CD14-positive monocyte (primary cell): ENCODE data around the gene TNIP3. TPM values are rescaled to one million over a fixed set of nuclear protein-coding genes. Genes with fewer than 3 reads are reported as not detected.

ENCODE experiments used
- DNase-seq, 3 donors: peaks; one replicate each; pipeline ENCODE4 v3.0.0-alpha.2; 2011 to 2022
- H2AFZ ChIP-seq: 2 replicates; pipeline ENCODE4 v1.6.0; 2012; ENCODE audit warnings: mild to moderate bottlenecking, low read depth, low read length, inconsistent platforms; ENCODE audit not compliant: insufficient read depth, poor library complexity, severe bottlenecking
- H3K27ac ChIP-seq, 2 donors: 1 replicate in 1 of 2; 2 replicates in 1 of 2; pipeline ENCODE4 v1.5.1; 2012 to 2013; ENCODE audit warnings: low read length in 2 of 2, control low read depth in 1 of 2, inconsistent platforms in 1 of 2, low read depth in 1 of 2, mild to moderate bottlenecking in 1 of 2
- H3K27me3 ChIP-seq, 2 donors: one replicate each; pipeline versions ENCODE4 v1.6.0 to v1.6.1; 2011 to 2013; ENCODE audit warnings: low read length in 2 of 2; ENCODE audit not compliant: control insufficient read depth in 2 of 2, insufficient read depth in 2 of 2
- H3K36me3 ChIP-seq, 2 donors: replicated peaks in 1 of 2; 1 replicate in 1 of 2; 2 replicates in 1 of 2; pipeline versions ENCODE4 v1.5.1 to v1.6.1; 2012 to 2013; ENCODE audit warnings: low read length in 2 of 2, control low read depth in 1 of 2, inconsistent platforms in 1 of 2, mild to moderate bottlenecking in 1 of 2; ENCODE audit not compliant: insufficient read depth in 2 of 2, control insufficient read depth in 1 of 2
- H3K4me1 ChIP-seq, 2 donors: 1 replicate in 1 of 2; 2 replicates in 1 of 2; pipeline versions ENCODE4 v1.5.1 to v1.6.1; 2012 to 2013; ENCODE audit warnings: low read length in 2 of 2, control low read depth in 1 of 2, inconsistent platforms in 1 of 2, mild to moderate bottlenecking in 1 of 2, moderate library complexity in 1 of 2; ENCODE audit not compliant: insufficient read depth in 2 of 2, control insufficient read depth in 1 of 2
- H3K4me2 ChIP-seq: replicated peaks from 2 replicates; pipeline ENCODE3; 2012; ENCODE audit warnings: low read length, moderate library complexity, mild to moderate bottlenecking; ENCODE audit not compliant: poor library complexity, severe bottlenecking; ENCODE audit errors: extremely low read depth
- H3K4me3 ChIP-seq, 3 experiments: fragments of 200-600 bp in 1 of 3; sonication (generic) in 1 of 3; replicated peaks in 1 of 3; 1 replicate in 2 of 3; 2 replicates in 1 of 3; pipeline ENCODE4 v1.5.1; 2011 to 2013; ENCODE audit warnings: low read length in 3 of 3, mild to moderate bottlenecking in 3 of 3, control low read depth in 2 of 3, low read depth in 2 of 3, inconsistent platforms in 1 of 3, moderate library complexity in 1 of 3
- H3K79me2 ChIP-seq: 2 replicates; pipeline ENCODE4 v1.6.0; 2012; ENCODE audit warnings: mild to moderate bottlenecking, control low read depth, inconsistent platforms, low read length, moderate library complexity; ENCODE audit not compliant: insufficient read depth
- H3K9ac ChIP-seq: 2 replicates; pipeline ENCODE4 v1.6.0; 2017; ENCODE audit warnings: low read length, mild to moderate bottlenecking; ENCODE audit not compliant: insufficient read depth, poor library complexity, severe bottlenecking
- H3K9me3 ChIP-seq, 2 donors: replicated peaks in 1 of 2; 1 replicate in 1 of 2; 2 replicates in 1 of 2; pipeline versions ENCODE4 v1.5.1 to v1.6.1; 2012 to 2013; ENCODE audit warnings: low read length in 2 of 2, control low read depth in 1 of 2; ENCODE audit not compliant: control insufficient read depth in 1 of 2, insufficient read depth in 1 of 2
- H4K20me1 ChIP-seq: 2 replicates; pipeline ENCODE4 v1.6.0; 2012; ENCODE audit warnings: mild to moderate bottlenecking, low read length, control low read depth, moderate library complexity; ENCODE audit not compliant: insufficient read depth
- H3K27ac Mint-ChIP-seq, 7 donors: one replicate each; pipeline ENCODE4 v1.8.0; 2020; ENCODE audit warnings: mild to moderate bottlenecking in 7 of 7, mixed read lengths in 7 of 7, moderate library complexity in 6 of 7, inconsistent platforms in 2 of 7
- H3K27me3 Mint-ChIP-seq, 3 donors: one replicate each; pipeline ENCODE4 v1.8.0; 2021 to 2022; ENCODE audit warnings: low read depth in 3 of 3, mild to moderate bottlenecking in 3 of 3, mixed read lengths in 3 of 3, moderate library complexity in 3 of 3, inconsistent platforms in 1 of 3
- H3K36me3 Mint-ChIP-seq, 2 donors: one replicate each; pipeline ENCODE4 v1.8.0; 2020; ENCODE audit warnings: mixed read lengths in 2 of 2, inconsistent platforms in 1 of 2, mild to moderate bottlenecking in 1 of 2
- H3K4me1 Mint-ChIP-seq: one replicate; pipeline ENCODE4 v1.8.0; 2020; ENCODE audit warnings: mild to moderate bottlenecking, mixed read lengths
- H3K4me3 Mint-ChIP-seq, 2 donors: one replicate each; pipeline ENCODE4 v1.8.0; 2020; ENCODE audit warnings: mild to moderate bottlenecking in 2 of 2, mixed read lengths in 2 of 2, moderate library complexity in 1 of 2
- H3K9me3 Mint-ChIP-seq, 7 donors: one replicate each; pipeline ENCODE4 v1.8.0; 2020 to 2022; ENCODE audit warnings: mixed read lengths in 7 of 7, mild to moderate bottlenecking in 6 of 7, moderate library complexity in 6 of 7, inconsistent platforms in 2 of 7
- WGBS: methylation state at CpG from one replicate; pipeline ENCODE4 v1.1.5; 2013; ENCODE audit warnings: missing lambda C conversion rate; ENCODE audit not compliant: insufficient coverage; 5-methylcytosine and 5-hydroxymethylcytosine counted together
- intact Hi-C, 2 donors: fragments of 100-400 bp; cut with micrococcal nuclease; formaldehyde crosslinking; loops; one replicate each; pipeline versions ENCODE4 v1.15.0 to v1.15.1; 2023
- polyA plus RNA-seq, 3 donors: library from polyadenylated mRNA; depleted of rRNA in 1 of 3; unstranded in 2 of 3; stranded (reverse) in 1 of 3; fragments of 300-500 nt in 2 of 3; fragments of >200 nt in 1 of 3; fragmentation: Illumina TruSeq in 2 of 3; gene quantifications; 1 replicate in 2 of 3; 2 replicates in 1 of 3; pipeline ENCODE4 v1.2.3, GENCODE V29; 2012 to 2021
- TF ChIP-seq, protein P1 (sequence below): fragments of 200-600 bp; IDR thresholded peaks from one replicate; pipeline ENCODE4 v1.8.0; 2022; ENCODE audit warnings: antibody characterized with exemption, mild to moderate bottlenecking

The TNIP3 gene
- polyA plus RNA-seq, 3 donors: 0.20 TPM; not detected in 2

DNA sequence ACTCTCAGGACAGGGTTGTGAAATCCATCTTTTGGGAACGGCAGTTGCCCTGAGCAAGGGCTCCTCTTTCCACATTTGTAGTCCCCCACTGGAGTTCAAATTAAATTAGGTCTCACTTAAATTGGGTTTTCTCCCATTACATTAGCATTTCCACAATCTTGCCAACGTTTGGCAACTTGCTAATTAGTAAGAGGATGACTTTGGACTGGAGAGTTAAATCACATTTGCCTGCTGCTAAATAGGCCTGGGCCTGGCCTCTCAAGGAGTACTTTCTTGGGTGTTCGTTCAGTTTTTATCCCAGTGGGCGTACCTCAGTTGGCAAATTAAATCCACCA lies 33.8 kb downstream of the TNIP3 start:
- H3K36me3 Mint-ChIP-seq: no peaks in the 10 kb centered on the region
- Histone ChIP-seq H3K4me2 (no peak overlapping the region), H3K27ac (no peak overlapping the region), H3K36me3 (no peaks in the 10 kb centered on the region), H3K79me2 (no peaks in the 10 kb centered on the region), H3K27me3 (no peaks in the 10 kb centered on the region), H3K4me3 (no peak overlapping the region), H3K4me1 (no peaks in the 10 kb centered on the region), H2AFZ (no peak overlapping the region), H3K9me3 (no peaks in the 10 kb centered on the region), H3K9ac (no peak overlapping the region), H4K20me1 (no peaks in the 10 kb centered on the region)
- DNase-seq: no peak
- no CpG with 5 or more reads among the region's 4 CpGs for WGBS
- peaks cover 3% of the 10 kb centered on the region for H3K4me1 Mint-ChIP-seq
- TF ChIP-seq, protein P1, sequence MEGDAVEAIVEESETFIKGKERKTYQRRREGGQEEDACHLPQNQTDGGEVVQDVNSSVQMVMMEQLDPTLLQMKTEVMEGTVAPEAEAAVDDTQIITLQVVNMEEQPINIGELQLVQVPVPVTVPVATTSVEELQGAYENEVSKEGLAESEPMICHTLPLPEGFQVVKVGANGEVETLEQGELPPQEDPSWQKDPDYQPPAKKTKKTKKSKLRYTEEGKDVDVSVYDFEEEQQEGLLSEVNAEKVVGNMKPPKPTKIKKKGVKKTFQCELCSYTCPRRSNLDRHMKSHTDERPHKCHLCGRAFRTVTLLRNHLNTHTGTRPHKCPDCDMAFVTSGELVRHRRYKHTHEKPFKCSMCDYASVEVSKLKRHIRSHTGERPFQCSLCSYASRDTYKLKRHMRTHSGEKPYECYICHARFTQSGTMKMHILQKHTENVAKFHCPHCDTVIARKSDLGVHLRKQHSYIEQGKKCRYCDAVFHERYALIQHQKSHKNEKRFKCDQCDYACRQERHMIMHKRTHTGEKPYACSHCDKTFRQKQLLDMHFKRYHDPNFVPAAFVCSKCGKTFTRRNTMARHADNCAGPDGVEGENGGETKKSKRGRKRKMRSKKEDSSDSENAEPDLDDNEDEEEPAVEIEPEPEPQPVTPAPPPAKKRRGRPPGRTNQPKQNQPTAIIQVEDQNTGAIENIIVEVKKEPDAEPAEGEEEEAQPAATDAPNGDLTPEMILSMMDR: no peak
- no peak overlapping the region for H3K4me3 Mint-ChIP-seq
- H3K27me3 Mint-ChIP-seq: peaks cover 0 to 10% (median 3%) of the 10 kb centered on the region in 3 donors
- H3K9me3 Mint-ChIP-seq: peaks cover 0 to 2% (median 0%) of the 10 kb centered on the region in 7 donors
- intact Hi-C loops: no loop called here
- no peak overlapping the region for H3K27ac Mint-ChIP-seq

DNA sequence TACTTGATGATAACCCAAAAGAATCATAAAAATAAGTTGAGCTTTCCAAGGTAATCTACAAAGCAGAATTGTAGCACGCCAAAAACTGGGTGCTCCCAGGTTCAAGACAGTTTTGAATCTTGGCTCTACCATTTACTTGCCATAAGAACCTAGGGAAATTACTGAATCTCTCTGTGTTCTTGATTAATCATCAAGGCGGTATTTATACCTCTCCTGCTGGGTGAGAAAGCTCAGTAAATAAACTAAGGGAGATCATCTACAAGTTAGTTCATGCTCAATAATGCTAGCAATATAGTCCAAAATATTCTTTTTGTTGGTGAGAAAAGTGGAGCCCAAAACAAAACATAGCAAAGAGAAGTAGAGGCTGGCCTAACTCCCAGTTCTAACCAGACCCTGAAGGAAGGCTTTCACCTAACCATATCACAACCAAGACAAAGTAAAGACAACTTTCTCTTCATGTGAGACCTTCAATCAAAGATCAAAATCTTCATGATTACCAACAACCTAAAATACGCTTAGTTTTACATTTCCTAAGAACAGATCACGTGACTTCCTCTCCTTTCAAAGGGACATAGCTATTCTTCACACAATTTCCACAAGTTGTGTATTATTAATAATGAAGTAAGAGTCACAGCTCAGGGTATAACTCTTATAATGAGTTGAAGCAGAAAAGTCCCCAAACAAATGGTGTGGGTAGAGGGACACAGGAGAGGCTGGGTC lies 34.4 kb downstream of the TNIP3 start:
- no peak overlapping the region for H3K27ac Mint-ChIP-seq
- no peak overlapping the region for H3K4me3 Mint-ChIP-seq
- Histone ChIP-seq H3K27me3 (no peaks in the 10 kb centered on the region), H3K4me2 (no peak overlapping the region), H3K9me3 (no peaks in the 10 kb centered on the region), H4K20me1 (no peaks in the 10 kb centered on the region), H3K27ac (no peak overlapping the region), H3K4me3 (no peak overlapping the region), H3K79me2 (no peaks in the 10 kb centered on the region), H3K9ac (no peak overlapping the region), H3K36me3 (no peaks in the 10 kb centered on the region), H2AFZ (no peak overlapping the region), H3K4me1 (no peaks in the 10 kb centered on the region)
- DNase-seq: no peak
- peaks cover 0 to 6% (median 3%) of the 10 kb centered on the region in 3 donors for H3K27me3 Mint-ChIP-seq
- H3K4me1 Mint-ChIP-seq: peaks cover 3% of the 10 kb centered on the region
- H3K9me3 Mint-ChIP-seq: peaks cover 0 to 2% (median 0%) of the 10 kb centered on the region in 7 donors
- WGBS: no CpG with 5 or more reads among the region's 4 CpGs
- intact Hi-C loops: no loop called here
- TF ChIP-seq, protein P1: no peak
- H3K36me3 Mint-ChIP-seq: no peaks in the 10 kb centered on the region
